ENCODE measurements around the gene MAPK14. TPM values are rescaled to one million over a fixed set of nuclear protein-coding genes. Genes with fewer than 3 reads are reported as not detected.

Gene MAPK14
- total RNA-seq, 2 donors from 2014 or later, result 62.2 to 76.1 TPM

GRCh38 chr6:36102853-36103252 lies 75.2 kb downstream of the MAPK14 start:
- Histone ChIP-seq H3K4me1 (no peaks in the 10 kb centered on the region), H3K4me3 (no peak overlapping the region), H3K9me3 (no peaks in the 10 kb centered on the region), H3K27ac (no peak overlapping the region), H3K9ac (ENCODE audit: low read depth in 2 of 2, low read length in 2 of 2) (no peak overlapping the region), H3K36me3 (no peaks in the 10 kb centered on the region), H3K27me3 (no peaks in the 10 kb centered on the region)
- no peak for TF ChIP-seq CTCF (IDR thresholded peaks at IDR 0.05)
- intact Hi-C loops (cut with DNase I), result no loop called here
- DNase-seq, result no peak

GRCh38 chr6:36104836-36105235 lies 77.2 kb downstream of the MAPK14 start:
- intact Hi-C loops (cut with DNase I), result no loop called here
- no peak overlapping the region for H3K4me3 ChIP-seq
- H3K27ac ChIP-seq, result no peak overlapping the region
- H3K4me1 ChIP-seq, result no peaks in the 10 kb centered on the region
- H3K9me3 ChIP-seq, result no peaks in the 10 kb centered on the region
- no peak for DNase-seq
- no peaks in the 10 kb centered on the region for H3K27me3 ChIP-seq
- no peak overlapping the region for H3K9ac ChIP-seq (ENCODE audit: low read depth in 2 of 2, low read length in 2 of 2)
- H3K36me3 ChIP-seq, result no peaks in the 10 kb centered on the region
- no peak for TF ChIP-seq CTCF (IDR thresholded peaks at IDR 0.05)

- Histone ChIP-seq H3K36me3 (no peaks in the 10 kb centered on the region), H3K27ac (no peak overlapping the region), H3K27me3 (no peaks in the 10 kb centered on the region), H3K4me1 (no peaks in the 10 kb centered on the region), H3K9ac (ENCODE audit: low read depth in 2 of 2, low read length in 2 of 2) (no peak overlapping the region), H3K4me3 (no peak overlapping the region), H3K9me3 (no peaks in the 10 kb centered on the region)
- TF ChIP-seq CTCF (IDR thresholded peaks at IDR 0.05), result no peak
- intact Hi-C loops (cut with DNase I), result no loop called here
- DNase-seq, result no peak
These were observed 81.5 kb downstream of the MAPK14 start for GRCh38 chr6:36109092-36109491.

- Histone ChIP-seq H3K9ac (ENCODE audit: low read depth in 2 of 2, low read length in 2 of 2) (no peak overlapping the region), H3K4me1 (peaks cover 4% of the 10 kb centered on the region), H3K27ac (no peak overlapping the region), H3K27me3 (no peaks in the 10 kb centered on the region), H3K4me3 (no peak overlapping the region), H3K9me3 (no peaks in the 10 kb centered on the region), H3K36me3 (no peaks in the 10 kb centered on the region)
- DNase-seq, result no peak
- TF ChIP-seq CTCF (IDR thresholded peaks at IDR 0.05), result no peak
- intact Hi-C loops (cut with DNase I), result no loop called here
These were observed 82.4 kb downstream of the MAPK14 start for GRCh38 chr6:36110050-36110449.

- Histone ChIP-seq H3K27me3 (no peaks in the 10 kb centered on the region), H3K4me1 (peaks cover 10% of the 10 kb centered on the region), H3K27ac (no peak overlapping the region), H3K36me3 (no peaks in the 10 kb centered on the region), H3K9ac (ENCODE audit: low read depth in 2 of 2, low read length in 2 of 2) (no peak overlapping the region), H3K4me3 (no peak overlapping the region), H3K9me3 (no peaks in the 10 kb centered on the region)
- intact Hi-C loops (cut with DNase I), result no loop called here
- no peak for DNase-seq
- TF ChIP-seq CTCF (IDR thresholded peaks at IDR 0.05), result no peak
These were observed 83.3 kb downstream of the MAPK14 start for GRCh38 chr6:36110863-36111262.

- H3K27ac ChIP-seq, result no peak overlapping the region
- DNase-seq, result no peak
- H3K27me3 ChIP-seq, result no peaks in the 10 kb centered on the region
- intact Hi-C loops (cut with DNase I), result no loop called here
- H3K4me1 ChIP-seq, result peaks cover 10% of the 10 kb centered on the region
- no peak overlapping the region for H3K9ac ChIP-seq (ENCODE audit: low read depth in 2 of 2, low read length in 2 of 2)
- no peaks in the 10 kb centered on the region for H3K36me3 ChIP-seq
- H3K9me3 ChIP-seq, result no peaks in the 10 kb centered on the region
- no peak for TF ChIP-seq CTCF (IDR thresholded peaks at IDR 0.05)
- no peak overlapping the region for H3K4me3 ChIP-seq
These were observed 83.9 kb downstream of the MAPK14 start for GRCh38 chr6:36111526-36111925.

All from colonic mucosa (tissue), 4 donors.